Stimulated activated CD8-positive, alpha-beta memory T cell treated with anti-CD3 and anti-CD28 coated beads, Interleukin-4, amount 100 ng/mL, for 48 hours (primary cell): ENCODE data around the gene TTC22.

Experiments
- DNase-seq: peaks from one replicate; pipeline ENCODE4 v3.0.0-alpha.2; 2020

The TTC22 gene

DNA sequence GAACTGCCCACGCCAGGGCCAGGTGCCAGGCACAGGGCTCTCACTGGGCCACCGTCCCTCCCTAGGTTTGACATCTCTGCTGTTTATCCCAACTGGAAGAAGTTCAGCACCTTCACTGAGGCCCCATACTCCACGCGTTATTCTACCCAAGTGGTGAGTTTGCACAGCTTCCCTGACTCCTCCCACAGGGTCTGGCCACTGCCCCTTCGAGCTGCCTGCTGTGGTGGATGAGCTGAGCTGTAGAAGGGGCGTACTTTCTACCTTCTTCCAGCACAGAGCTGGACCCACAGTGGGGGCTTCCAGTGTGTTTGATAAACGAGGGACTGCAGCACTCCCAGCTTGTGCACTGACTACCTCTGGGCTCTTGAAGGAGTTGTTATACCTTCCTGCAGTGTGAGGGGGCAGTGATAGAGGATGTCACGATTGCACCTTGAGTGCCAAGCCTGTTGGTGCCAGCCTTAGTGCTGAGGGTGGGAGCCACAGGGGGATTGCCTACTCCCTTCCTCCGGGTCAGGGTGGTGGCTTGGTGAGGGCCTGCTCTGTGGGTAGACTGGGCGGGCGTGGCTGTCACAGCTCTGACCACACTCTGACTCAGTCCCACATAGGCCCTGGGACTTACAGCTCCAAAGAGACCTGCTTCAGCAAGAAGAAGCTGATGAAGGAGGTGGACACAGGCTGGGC is 5.9 kb upstream of the TTC22 start:
- DNase-seq, result peak; percentile 54

DNA sequence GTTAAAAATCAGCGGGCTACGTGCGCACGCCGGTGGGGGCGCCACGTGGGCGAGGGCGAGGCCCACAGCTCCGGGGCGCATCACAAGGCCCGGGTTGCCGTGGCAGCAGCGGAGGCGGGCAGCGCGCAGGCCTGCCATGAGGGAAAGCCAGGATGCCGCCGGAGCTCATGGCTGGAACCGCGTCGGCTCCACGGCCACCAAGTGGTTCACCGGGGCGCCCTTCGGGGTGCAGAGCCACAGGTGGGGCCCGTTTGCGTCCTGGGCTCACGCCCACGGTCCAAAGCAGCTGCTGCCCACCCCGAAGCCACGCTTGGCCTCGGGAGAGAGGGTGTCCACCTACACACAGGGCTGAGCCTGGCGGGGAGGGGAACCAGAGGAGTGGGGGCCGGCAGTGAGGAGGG is 4.9 kb upstream of the TTC22 start:
- DNase-seq, result no peak

DNA sequence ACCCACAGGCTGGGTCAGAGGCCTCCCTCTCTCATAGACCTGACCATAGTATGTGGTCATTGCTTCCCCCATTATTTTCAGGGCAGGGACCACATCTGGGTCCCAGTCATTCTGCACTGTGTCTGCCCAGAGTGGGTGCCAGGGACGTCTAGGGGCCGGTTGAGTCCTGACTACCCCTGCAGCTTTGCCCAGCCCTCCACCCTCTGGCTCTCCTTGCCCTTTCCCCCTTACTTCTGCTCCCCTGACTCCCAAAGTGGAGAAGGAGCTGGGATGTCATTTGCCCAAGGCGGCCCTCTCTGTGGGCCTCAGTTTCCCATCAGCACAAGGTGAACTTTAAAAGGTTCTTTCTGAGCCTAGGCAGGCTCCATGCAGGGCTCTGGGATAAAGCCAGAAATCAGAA is 4.3 kb upstream of the TTC22 start:
- DNase-seq, result no peak

DNA sequence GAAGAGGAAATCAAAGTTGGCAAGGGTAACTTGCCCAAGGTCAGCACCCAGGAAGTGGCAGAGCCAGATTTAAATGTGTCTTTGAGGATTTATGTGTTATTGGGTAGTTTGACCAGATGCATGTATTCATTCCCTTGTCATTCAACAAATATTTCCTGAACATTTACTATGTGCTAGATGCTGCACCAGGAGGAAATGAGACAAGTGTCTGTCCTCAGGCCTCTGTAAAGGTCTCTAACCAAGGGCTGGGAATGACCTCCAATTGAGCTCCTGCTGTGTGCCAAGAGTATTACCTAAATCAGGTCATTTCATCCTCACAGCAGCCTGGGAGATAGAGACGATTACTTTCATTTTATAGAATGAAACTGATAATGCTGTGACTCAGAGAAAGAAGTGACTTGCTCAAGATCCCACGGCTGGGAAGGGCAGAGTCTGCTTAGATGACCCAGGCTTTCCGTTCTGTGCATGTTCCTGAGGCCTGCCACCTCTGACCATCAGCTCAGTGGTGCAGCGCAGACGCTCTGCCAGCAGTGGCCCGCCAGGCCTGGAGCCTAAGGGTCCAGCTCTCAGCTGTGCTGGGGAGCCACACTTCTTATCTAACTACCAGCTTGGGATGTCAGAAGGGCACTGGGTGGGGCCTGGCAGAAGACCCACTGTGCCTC is 3.5 kb upstream of the TTC22 start:
- peak; percentile 56 for DNase-seq

DNA sequence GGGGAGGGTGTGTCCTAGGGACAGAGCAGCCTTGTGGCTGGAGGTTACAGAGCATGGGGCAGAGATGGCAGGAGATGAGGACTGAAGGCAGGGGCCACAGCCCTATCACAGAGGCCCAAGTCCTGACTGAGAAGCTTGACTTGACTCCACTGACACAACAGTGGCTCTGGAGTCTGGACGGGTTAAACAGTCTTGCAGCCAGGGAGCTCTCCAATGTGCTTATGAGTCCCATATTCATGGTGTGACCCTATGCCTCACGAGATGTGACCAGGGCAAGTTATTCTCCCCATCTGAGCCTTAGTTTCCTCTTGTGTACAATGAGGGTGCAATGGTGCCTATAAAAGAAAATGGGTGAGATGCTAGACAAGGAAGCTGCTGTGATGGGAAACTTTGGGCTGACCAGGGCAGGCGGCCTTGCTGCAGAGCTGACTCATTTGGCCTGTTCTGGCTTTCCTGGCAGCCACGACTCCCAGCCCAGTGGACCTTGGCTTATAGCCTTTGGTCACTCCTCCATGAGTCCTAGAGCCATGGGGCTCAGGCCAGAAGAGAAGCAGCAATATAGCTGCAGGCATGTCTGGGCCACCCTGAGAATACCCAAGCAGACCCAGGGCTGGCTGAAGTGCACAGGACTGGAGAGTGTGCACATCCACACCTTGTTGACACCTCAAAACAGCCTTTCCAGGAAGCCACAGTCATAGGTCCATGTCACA is 2.8 kb upstream of the TTC22 start:
- DNase-seq, result no peak

DNA sequence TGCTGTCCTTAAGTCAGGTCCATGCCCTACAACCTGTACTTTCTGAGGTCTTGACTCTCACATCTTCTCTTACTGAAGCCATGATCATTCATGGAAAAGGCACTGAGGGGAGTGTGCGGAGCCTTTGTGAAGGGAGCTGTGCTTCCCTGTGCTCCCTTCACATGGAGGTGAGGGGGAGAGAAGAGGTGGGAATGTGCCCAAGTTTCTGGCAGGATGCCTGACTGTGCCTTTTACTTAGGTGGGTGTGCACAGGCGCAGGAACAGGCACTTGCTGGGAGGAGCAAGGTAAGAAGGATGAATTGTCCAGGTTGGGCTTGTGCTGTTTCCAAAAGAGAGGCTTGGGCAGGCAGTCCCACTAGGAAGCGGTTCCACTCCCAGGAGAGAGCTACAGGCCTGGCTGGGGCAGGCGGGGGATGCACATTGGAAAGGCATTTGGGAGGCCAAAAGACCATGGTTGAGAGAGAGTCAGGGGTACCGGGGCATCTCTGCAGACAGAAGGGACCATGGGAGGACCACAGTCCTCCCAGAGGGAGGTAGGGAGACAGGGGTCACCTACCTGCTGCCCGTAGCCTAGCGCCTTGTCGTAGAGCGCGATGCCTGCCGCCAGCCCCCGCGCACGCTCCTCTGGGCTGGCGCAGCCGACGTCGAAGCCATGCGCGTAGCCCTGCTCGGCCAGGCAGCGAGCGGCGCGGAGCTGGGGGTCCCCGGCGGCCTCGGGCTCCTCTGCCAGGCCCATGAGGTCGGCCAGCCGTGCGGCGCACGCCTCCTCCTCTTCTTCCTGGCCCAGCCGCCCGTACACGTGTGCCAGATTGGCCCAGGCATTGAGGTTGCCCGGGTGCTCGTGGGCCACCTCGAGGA is 853 bp downstream of the TTC22 start:
- DNase-seq, result no peak

DNA sequence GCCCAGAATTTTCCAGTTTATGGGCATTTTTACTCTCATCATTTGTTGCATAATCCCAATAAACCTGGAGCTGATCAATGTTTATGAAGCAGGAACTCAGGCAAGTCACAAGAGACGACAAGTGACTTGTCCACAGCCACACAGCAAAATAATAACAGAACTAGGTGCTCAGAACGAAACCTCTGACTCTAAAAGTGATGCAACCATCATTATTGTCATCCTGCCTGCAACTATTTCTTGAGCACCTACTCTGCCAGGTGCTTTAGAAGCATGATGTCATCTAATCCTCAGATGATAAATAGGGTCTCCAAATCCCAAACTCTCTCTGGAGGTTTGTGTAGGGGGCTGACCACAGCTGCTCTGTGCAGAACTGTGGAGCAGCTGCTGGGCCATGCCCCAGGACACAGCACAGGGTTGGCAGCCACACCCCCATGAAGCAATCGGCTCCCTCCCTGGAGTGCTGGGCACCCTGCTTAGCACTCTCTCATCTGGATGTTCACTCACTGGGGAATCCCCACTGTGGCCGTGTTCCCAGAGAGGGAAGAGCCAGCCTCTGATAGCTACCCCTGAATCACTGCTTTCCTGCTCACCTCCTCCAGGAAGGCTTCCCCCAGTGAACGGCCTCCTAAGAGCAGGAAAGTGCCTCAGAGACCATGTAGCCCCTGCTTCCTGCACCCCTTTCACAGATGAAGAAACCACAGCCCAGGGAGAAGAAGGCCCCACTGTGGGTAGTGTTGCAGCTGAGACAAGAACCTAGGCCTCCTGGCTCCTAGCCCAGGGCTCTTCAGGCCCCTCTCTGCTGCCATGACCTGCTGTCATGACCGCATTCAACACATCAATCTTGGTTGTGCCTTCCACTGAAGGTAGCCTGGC is 2.1 kb downstream of the TTC22 start:
- DNase-seq, result peak; percentile 67

DNA sequence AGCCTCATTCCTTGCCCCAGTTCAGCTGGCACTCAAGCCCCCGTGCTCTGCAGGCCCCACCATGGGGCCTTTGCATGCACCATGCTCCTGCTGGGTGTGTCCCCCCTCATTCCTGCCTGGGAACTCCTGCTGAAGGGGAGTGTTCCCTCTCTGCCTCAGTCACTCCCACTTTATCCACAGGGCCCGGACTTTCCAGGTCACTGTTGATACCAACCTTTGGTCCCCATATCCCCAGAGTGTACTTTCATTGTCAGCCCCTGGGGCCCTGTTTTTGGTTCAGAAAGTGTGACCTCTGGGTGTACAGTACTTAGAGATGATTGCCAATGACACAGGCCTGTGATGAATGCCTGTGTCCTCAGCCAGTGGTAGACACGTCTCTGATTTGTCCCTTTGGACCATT is 2.9 kb downstream of the TTC22 start:
- DNase-seq, result no peak

DNA sequence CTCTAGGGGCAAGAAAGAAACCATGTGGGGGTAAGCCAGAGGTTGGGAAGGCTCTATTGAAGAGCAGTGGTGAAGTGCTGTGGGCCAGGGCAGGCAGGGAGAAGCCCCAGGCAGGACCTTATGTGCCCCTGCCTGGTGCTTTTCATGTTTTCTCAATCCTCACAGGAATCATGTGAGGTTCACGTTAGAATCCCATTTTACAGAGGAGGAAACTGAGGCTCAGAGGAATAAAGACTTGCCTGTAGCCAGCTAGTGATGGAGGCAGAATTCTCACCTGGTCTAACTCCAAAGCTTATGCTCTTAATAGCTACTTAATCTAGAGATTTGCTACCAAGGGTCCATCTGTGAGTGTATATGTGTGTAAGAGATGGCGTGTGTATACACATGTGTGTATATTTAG is 4.2 kb downstream of the TTC22 start:
- DNase-seq, result no peak

DNA sequence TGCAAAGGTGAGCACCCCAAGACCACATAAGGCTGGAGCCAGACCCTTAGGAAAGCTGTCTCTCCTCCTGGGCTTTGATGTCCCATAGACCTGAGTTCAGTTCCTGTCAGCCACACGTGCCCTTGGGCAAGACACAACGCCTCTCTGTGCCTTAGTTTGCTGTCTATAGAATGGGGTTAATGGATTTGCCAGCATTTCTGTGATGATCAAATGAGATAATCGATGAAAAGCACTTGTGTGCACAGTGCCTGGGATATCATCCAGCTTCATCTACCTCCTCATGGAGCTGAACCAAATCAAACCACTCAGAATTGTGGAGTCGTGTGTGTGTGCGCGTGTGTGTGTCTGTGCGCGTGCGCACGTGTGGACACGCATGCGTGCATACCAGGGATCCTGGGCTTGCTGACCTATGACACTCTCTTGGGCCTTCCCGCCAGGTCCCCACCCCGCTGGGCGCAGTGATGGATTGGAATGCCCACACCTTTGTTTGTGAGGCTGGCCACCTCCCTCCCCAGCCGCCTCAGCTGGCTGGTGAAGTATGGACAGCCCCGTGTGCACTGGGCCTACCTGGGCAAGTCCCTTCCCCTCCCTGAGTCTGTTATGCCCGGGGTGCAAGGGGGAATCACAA is 5.2 kb downstream of the TTC22 start:
- DNase-seq, result no peak

DNA sequence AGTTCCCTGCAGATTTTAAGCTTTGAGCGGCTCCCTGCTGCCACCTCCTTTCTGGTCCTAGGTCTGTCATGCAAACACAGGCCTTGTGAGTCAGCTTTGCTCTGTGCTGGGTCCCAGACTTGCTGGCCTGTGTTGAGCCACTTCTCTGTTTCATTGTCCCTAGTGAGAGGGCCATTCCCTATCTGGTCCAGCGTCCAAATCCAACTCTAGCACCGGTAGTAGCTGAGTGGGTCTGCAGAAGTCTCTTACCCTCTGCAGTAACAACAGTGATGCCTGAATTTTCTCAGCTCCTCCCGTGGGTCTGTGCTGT is 5.8 kb downstream of the TTC22 start:
- DNase-seq, result no peak

DNA sequence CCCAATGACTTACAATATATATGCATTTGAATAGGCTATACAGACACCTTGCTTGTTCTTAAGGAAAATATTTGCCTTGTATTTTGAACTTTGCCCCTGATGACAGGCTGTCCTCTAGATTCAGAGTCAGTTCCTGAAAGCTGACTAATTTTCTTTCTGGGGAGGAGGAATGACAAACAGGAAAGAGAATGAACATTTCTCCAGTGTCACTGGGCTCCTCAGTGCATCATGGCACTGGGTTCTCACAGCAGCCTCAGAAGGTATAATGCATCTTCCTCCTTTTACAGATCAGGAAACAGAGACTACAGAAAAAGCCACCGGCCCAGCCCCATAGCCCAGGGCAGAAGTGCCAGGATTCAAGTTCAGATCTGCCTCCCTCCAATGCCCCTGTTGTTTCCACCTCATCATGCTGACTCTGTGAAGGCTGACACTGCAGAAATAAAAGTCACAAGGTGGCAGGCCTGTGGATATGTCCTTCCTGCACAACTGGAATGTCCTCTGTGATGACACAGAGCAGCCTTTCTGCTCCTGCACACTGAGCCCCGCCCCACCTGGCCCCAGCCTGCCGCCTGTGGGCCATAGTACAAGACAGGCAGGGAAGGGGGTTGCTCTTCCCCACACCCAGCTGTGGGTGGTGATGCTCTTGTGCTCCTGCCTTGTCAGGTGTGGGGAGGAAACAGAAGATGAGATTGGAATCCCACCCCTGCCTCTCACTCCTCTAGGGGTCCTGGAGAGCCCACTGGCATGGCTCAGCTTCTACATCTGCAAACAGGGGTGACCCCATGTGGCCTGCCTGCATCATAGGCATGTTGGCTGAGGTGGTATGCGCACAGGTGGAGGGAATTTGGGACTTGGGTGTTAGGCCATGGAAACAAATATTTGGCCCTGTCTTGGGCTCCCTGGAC is 6.4 kb downstream of the TTC22 start:
- DNase-seq, result no peak

DNA sequence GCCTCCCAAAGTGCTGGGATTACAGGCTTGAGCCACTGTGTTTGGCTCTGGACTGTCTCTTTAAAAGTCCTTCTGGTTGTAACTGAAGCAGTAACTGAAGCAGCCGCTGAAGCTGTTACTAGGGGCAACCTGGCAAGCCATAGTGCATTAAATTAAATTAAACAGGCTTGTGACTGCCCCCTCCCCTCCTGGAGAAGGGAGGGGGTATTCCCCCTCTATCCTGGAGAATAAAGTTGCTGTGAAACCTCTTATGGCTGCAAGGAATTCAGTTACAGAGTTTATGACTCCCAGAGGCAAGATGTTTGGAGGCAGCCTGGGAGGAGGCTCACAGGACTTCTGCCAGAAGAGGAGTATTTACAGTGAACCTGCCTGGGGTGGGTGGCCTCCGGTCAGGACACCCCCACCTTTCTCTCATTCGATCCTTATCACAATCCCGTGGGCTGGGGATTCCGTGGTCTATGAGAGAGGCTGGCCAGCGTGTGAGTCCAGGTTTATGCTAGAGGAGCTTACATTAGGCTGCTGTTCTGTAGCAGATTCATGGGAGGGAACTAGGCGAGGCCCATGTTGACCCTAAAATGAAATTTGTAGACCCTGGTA is 8.3 kb downstream of the TTC22 start:
- DNase-seq, result no peak

DNA sequence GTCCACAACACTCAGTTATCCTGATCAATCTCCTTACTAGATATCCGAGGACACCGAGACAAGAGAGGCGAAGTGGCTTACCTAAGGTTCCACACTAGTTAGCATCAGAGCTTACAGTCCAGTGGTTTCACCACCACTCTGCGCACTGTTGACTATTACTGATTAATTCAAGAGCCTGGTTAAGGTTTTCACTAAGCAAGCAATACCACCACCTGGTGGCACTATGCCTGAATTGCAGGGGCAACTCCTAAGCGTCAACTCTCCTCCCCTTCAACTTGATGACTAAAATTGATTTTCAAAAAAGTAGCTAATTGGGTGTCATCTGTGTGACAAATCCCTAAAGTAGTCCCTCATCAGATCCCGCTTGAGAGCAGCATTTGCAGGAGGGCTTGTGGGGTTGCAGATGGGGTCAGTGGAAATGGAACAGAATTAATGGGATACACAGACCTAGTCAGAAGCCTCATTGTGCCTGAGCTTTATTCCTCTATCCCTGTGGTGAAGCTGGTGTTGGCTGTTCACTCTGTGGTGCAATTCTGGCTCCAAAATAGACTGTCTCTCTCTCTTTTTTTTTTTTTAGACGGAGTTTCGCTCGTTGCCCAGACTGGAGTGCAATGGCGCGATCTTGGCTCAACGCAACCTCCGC is 9.1 kb downstream of the TTC22 start:
- DNase-seq, result peak; percentile 87

DNA sequence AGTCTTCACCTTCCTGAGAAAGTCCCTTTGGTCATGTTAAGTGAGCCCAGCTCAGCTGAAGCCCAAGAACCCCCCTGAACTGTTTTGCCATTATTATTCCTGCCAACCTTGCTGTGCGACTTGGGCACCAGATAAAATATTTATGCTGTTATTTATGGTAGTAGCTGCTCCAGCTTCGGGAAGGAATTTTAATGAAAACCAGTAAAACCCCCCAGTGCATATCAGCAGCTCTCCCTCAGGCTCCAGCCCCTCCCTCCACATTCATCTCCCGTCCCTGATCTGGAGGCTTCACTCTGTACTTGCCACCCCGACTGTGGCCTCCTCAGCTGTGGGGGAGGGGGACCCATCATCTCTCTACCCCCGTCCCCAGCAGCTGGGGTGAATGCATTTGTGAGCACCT is 12.7 kb downstream of the TTC22 start:
- no peak for DNase-seq

DNA sequence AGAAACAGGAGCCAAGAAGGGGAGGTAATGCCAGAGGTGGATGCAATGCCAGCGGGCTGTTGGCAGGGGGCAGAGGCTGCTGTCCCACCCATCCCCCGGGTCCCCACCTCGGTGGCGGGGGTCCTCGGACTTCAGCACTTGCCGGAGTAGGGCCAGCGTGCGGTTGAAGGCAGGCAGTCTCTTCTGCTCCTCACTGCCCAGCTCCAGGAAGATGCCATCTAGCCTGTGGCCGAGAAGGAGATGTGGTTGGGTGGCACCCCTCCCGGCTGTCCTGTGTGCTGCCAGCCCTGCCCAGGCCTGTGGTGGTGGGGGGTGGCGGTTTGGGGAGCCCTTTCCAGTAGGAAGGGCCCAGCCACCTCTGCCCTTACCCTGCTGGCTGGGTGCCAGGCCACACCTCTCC is 13.5 kb downstream of the TTC22 start:
- no peak for DNase-seq

DNA sequence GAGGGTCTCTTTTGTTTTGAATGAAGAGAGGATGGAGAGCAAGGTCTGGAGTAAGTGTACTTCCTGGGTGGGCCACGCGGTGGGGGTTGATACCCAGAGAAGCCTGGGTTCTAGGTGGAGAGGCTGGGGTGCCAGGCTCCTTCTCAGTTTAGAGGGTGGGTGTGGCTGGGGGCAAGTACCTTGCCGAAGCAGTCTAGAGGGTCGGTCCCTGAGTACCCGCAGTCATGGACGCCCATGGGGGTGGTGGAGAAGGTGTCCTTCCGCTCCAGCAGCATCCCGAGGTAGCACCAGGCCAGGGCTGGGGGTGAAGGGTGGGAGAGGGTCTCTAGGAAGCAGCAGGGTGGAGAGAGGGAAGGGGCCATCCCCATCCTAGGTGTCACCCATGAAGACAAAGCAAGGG is 14.3 kb downstream of the TTC22 start:
- DNase-seq, result no peak

DNA sequence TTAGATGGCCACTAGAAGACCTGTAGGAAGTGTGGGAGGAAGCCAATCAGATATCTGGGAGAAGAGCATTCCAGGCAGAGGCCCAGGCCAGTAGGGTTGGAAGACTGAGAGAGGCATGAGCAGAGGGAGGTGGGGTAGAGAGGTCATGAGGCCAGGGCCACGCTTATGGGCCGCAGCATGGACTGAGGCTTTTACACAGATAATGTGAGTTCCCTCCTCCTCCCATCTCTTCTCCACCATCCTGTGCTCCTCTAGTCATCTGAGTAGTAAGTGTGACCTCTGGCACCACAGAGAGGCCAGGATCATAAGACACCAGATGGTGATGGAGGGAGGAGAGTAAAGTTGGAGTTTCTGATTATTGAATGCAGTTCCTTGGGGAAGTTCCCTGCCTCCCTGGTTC is 17.1 kb downstream of the TTC22 start:
- DNase-seq, result no peak

DNA sequence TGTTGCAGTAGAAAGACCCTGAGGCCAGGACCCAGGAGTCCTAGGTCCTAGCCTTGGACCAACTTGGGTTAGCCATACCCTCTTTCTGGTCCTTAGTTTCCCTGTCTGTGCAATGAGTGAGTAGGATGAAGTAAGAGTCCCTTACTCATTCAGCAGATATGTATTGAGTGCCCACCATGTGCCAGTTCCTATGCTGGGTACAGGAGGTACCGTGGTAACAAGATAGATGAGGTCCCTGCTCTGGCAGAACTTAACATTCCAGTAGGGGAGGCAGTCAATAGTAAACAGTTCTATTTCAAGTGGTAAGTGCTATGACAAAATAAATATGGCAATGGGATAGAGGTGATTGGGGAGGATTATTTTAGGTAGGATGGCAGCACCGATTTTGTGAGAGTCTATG is 18.5 kb downstream of the TTC22 start:
- no peak for DNase-seq

DNA sequence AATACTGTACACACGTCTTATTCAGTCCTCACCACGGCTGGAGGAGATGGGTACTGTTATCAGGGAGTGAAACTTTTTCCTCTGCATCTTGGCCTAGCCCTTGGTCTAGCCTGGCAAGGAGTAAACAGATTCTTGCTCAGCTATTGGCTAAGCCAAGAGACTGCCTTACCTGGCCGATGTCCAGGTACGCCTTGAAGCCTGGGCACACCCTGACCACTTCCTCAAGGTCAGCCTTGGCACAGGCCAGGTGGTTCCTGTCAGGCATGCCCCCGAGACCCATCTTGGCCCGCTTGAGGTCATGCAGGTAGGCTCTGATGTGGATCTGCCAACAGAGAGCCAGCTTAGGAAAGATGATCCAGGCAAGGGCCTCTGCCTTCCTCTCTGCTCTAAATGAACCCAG is 19.0 kb downstream of the TTC22 start:
- no peak for DNase-seq
